ENCODE measurements around the gene VPREB1.
"Not testable (repeated sequence)": the region's sequence is repeated elsewhere in the genome, so short reads cannot be mapped to it uniquely, and the experiment has no call there.

- not testable (repeated sequence) for TF ChIP-seq CTCF (IDR thresholded peaks at IDR 0.05); EP300 (IDR thresholded peaks at IDR 0.05; ENCODE audit: low read depth)
These were observed 48.9 kb downstream of the VPREB1 start for GRCh38 chr22:22293436-22293835.

All from transverse colon (tissue), 3 donors.